Measurements from ENCODE around the gene CEP63.

The CEP63 gene

GRCh38 chr3:134485718-134486576 is at the start of gene CEP63, which contains the start of gene ANAPC13:
Gene CEP63 (plus strand): TSS chr3:134486057. CDS start chr3:134495321, 9,264 bp downstream.
Gene ANAPC13 (minus strand): TSS chr3:134485985. CDS start chr3:134482904, 3,081 bp downstream.
- peak; percentile 82 for DNase-seq

- DNase-seq, result no peak
Observed at GRCh38 chr3:134437211-134437752, 48.6 kb upstream of the CEP63 start.

DNA sequence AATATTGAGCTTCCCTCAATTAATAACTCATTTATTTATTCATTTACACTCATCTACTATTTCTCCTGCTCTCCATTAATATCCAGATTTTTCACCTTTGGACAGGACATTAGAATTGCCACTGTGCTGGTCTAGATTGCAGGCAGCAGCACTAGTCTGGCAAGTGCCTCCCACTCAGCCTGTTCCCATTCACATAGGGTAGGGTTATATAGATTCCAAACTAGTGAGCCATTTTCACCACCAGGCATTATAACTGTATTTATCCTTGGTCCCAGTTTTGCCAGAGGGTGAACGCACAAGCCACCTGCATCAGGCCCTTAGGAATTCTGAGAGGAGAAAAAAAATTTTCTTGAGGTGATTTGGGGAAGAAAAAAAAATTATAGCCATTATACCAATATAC is 44.5 kb upstream of the CEP63 start:
- no peak for DNase-seq

DNA sequence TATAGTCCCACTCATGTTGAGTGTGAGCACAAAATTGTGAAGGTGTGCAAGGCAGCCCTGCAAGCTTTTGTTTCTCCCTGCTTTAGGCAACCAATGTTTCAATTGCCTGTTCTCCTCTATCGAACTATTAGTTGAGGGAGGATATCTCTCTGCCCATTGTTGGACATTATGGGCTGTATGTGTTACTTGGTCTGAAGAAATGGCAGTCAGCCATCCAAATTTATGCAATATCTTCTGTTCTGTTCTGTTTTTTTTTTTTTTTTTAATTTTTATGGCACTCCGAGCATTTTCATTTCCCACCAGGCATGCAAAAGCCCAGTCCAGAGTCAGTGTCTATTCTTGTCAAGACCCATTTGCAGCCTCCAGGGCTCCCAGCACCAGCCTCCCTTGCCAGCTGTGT is 44.0 kb upstream of the CEP63 start:
- DNase-seq, result no peak

GRCh38 chr3:134445095-134445494 is 40.8 kb upstream of the CEP63 start:
- no peak for DNase-seq

DNA sequence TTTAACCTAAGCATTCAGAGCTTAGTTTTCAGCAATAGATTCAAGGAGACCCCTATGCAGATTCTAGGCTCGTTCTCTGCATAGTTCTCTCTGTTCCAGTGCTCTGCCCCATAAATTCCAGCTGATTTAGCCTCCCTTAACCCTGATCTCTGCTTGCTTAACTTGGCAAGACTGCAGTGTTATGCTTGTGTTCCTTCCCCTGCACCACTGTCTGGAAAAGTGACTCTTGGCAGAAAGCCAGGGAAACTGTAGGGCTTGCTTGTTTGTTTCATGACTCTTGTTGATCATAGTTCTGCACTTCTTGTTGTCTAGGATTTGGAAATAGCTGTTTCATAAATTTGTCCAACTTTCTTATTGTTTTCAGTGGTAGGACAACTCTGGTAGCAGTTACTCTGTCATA is 40.2 kb upstream of the CEP63 start:
- DNase-seq, result no peak

- no peak for DNase-seq
Observed at GRCh38 chr3:134446800-134447199, 39.1 kb upstream of the CEP63 start.

DNA sequence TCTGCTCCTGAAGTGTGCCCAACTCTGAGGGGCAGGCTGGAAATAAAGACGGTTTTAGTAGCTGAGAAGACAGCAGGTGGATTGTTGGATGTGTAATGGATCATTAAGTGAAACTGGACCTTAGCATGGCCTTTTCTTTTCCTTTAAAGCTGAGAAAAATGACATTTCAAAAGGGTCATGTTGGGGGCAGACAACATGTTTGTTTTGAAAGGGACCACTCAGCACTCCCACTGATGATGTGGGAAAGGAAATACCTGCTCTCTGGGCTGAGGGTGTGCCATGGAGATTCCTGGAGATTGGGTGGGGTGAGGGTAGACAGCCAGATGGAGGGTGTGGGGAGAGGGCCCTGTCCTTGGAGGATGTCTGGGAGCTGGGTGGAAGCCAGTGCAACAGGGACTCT is 38.5 kb upstream of the CEP63 start:
- no peak for DNase-seq

DNA sequence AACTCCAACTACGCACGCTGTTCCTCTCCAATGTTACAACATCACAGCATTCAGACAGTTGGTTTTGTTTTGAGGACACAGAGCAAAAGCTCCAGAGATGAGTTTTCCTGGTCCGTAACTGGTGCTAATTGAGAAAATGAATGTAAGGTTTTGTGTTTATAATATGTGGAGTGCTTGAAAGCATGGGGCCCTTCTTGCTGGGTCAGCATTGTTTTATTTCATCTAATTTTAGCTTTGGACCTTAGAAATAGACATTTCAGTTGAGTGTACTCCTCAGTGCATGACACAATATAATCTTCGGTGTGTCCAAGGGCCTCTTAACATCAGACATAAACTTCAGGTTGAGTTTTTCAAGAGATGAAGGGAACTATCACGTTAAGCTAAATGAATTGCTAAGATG is 37.2 kb upstream of the CEP63 start:
- DNase-seq, result no peak

DNA sequence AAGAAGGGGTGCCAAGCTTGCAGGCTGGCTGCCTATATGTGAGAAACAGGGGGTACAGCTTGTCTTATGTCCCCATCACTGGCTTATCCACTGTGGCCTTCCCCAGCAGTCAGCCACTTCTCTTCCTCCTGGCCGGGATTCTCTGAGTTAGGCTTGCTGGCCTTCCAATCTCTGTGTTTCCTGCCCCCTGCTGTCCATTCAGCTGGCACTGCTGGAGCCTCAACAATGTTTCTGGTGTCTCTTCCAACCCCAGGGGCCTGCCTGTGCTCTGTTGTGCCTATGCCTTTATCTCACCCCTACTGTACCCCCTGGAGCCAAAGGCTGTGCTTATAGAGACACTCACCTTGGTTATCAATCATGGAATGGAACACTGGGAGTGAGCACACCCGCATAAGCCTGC is 36.6 kb upstream of the CEP63 start:
- no peak for DNase-seq

DNA sequence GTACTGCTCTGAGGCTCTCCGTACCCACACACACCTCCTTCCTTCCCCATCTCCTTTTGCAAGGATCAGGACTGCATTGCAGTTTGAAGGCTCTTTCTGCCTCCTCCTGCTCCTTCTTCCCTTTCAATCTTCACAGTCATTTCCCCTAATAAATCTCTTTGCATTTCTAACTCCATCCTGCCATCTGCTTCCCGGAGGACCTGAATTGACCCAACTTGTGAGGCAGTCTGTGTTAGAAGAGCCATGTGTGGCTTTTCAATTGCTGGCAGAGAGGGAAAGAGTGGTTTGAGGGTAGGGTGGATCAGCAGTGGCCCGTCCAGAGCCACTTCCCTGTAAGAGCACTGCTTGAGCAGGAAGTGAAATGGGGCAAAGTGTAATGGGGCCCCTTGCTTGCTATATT is 35.9 kb upstream of the CEP63 start:
- DNase-seq, result no peak

- no peak for DNase-seq
Observed at GRCh38 chr3:134453631-134454030, 32.2 kb upstream of the CEP63 start.

GRCh38 chr3:134457376-134458074 is 28.3 kb upstream of the CEP63 start:
- no peak for DNase-seq

- DNase-seq, result no peak
Observed at GRCh38 chr3:134458406-134458945, 27.4 kb upstream of the CEP63 start.

- no peak for DNase-seq
Observed at GRCh38 chr3:134459562-134459961, 26.3 kb upstream of the CEP63 start.

DNA sequence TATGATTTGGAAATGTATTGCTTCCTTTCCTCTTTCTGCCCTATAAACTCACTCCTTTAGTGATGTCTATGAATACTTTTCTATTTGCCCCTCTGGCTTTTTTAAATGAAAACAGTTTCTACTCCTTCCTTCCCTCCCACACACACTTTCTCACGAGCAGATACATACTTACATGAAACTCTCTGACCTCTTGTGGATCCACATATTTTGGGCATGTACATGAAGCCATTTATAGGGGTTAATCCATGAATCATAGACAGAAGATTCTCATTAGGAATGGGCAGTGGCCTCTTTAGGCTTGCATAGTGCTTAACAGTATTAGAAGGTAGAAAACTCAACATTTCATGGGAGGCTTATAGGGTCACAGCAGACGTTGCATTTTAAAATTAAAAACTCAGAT is 24.9 kb upstream of the CEP63 start:
- DNase-seq, result no peak

DNA sequence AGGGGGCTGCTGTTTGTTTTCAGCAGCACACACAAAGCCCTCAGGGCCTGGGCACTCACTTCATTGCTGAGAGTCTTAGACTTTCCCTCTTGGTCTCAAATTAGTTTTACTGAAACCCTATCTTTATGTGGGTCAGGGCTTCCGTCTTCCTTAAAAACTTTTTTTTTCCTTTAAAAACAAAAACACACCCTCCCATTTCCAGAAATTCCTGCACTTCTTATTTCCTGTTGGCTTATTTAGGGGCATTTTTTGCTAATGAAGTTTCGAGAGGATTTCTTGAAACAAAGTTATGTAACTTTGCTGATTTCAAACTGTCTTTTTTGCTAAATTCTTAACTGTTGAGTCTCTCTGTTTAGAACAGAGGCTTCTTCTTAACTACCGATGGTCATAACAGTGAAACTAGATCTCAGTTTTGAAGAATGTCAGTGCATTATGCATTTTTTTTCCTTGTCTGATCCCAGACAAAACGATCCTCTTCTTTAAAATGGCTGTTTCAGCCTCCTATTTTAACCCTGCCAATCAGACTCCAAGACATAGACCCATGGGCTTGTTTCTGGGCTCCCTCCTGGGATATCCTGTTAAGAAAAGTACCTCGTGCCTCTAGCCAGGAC is 23.4 kb upstream of the CEP63 start:
- no peak for DNase-seq

- no peak for DNase-seq
Observed at GRCh38 chr3:134463676-134464063, 22.2 kb upstream of the CEP63 start.

DNA sequence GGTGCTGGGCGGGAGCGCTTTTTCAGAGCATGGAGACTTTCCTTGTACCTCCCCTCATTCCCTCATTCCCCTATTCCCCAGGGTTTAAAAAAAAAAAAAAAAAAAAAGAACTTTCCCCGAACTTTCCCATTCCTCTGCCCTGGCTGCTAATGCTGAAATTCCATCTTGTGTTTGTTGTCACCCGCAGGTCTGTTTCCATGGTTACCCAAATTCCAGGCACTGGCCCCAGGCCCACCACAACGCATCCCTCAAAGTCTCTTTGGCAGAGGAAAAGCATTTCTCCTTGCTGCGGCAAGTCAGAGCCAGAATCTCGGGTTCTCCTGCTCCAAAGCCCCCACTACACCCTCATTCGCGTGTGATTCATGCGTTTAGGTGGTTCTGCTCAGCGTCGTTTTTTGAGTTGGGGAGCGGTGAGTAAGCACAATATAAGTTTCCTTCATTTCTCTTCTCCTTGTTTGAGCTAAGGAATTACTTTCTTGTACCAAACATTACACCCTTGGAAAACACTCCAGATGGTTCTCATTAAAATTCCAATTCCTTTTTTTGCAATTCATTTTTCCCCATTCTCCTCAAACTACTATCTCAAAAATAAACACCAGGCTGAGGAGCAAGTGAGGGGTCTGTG is 21.7 kb upstream of the CEP63 start:
- DNase-seq, result no peak

GRCh38 chr3:134464689-134465365 is 21.0 kb upstream of the CEP63 start:
- DNase-seq, result no peak

- no peak for DNase-seq
Observed at GRCh38 chr3:134466331-134466730, 19.5 kb upstream of the CEP63 start.

DNA sequence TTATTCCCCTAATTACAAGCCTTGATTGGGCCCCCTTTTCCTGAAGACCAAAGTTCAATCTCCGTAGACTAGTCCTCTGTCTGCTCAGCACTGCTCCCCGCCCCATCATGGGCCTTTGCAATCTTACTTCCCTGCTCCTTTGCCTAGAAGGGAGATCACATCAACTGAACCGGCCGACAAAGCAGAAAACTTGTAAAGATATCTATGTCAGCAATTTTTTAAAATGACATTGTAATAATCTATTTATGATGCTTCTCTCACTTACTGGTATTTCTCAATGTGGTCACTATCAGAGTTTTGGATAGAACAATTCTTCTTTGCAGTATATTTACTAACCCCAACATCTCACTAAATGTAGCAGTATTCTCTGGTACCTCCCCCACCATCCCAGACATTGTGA is 17.3 kb upstream of the CEP63 start:
- DNase-seq, result no peak

All from stimulated activated CD4-positive, alpha-beta T cell treated with anti-CD3 and anti-CD28 coated beads, Interleukin-12 subunit alpha, Interleukin-12 subunit beta, amount 100 ng/mL, for 4 hours (primary cell).